ENCODE data around the gene RUBCNL.

- TF ChIP-seq CTCF (IDR thresholded peaks at IDR 0.05; ENCODE audit: low read depth, low read length) (no peak), EZH2phosphoT487 (IDR thresholded peaks at IDR 0.05; ENCODE audit: low read depth) (no peak)
Measured at GRCh38 chr13:46402178-46402577, 15.1 kb upstream of the RUBCNL start.
